Midbrain (tissue), 1 donor: ENCODE data around the gene PSMA3.
"Not testable (repeated sequence)": the region's sequence is repeated elsewhere in the genome, so short reads cannot be mapped to it uniquely, and the experiment has no call there.

Experiments used
- DNase-seq: peaks from one replicate; lab custom pipeline; 2025; lab: John Stamatoyannopoulos, UW

Gene PSMA3

DNA sequence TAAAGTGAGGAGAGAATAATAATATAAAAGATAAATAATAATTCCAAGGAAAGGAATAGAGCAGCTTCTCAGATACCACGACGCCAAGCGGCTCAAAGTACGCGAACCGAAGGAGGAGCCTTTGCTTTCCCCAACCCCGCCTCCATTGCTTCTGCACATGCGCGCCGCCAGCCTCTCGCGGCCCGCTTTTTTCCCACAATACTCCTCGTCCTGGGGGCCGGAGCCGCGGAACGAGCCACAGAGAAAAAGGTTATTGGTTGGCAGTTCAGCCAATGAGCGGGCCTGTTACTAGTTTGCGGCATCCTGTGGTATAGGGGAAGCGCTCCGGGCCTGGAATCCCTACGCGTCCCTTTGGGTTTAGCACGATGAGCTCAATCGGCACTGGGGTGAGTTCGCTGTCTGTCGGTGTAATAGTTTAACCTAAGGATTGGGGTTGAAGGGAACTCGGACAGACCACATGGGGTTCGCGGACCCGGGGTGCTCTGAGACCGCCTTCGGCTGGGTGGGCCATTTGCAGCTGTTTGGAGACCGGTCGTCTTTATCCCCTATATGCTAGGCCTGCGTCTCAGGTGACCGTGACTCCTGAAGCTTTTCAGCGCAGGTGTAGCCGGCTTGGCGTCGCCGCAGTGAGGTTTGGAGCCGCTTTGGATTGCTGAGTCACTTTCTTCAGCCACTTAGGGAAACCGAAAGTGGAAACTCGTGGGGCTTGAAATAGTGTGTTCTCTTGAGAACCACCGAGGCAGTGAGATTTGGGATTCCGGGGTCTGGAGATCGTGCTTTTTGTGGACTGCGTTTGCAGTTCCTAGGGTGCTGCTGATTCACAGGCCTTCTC lies at the start of gene PSMA3:
Gene PSMA3 (plus strand): TSS at position 288 of the 832 bp plus-strand sequence. CDS start 78 bp downstream, at position 366.
- DNase-seq: peak; percentile 99

DNA sequence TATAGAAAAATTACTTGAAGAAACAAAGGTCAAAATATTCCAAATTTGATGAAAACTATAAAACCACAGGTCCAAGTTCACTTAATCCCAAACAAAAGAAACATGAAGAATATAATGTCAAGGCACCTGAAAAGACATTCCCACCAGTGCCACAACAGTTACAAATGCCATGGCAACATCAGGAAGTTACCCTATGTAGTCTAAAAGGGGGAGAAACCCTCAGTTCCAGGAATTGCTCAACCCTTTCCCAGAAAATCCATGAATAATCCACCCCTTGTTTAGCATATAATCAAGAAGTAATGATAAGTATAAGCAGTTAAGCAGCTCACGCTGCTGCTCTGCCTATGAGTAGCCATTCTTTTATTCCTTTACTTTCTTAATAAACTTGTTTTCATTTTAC lies 48.4 kb upstream of the PSMA3 start:
- DNase-seq: no peak

DNA sequence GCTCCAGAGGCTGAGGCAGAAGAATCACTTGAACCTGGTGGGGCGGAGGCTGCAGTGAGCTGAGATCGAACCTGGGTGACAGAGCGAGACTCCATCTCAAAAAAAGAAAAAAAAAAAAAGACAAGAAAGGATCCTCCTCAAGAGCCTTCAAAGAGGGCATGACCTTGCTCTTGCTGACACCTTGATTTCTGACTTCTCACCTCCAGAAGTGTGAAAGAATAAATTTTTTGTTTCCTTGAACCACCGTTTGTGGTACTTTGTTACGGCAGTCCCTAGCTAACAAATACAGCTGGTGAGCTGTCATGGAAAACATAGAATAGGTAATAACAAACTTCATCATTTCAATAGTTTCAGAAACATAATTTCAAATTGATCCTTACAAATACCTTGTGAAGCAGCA lies 46.6 kb upstream of the PSMA3 start:
- no peak for DNase-seq

DNA sequence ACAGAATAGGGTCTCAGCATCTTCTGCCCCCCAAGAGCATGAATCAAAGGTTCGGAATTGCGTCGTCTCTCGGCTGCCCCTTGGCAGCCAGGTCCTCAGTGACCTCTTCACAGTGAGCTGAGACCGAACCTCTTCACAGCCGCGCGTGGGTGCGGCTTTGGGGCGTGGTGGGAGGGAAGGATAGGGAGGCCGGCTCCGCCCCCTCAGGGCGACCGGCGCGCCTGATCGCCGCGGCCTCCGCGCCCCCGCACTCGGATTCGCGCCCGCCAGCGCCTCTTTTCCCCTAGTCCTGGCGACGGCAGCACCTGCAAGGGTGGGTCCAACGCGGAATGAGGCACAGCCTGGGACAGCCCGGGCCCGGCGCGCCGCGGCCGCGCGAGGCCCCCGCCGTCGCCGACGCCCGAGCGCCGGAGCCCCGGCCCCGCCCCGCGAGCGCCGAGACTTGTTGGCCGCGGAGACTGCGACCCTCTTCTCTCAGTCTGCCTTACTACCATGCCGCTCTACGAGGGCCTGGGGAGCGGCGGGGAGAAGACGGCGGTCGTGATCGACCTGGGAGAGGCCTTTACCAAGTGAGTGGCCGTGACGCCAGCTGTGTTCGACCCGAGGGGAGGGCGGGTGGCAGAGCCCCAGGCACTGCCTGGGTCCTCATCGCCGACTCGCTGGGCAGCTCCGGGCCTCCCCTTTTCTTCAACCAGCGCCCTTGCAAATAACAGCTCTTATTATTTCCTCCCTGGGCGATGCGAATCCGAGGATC lies 44.7 kb upstream of the PSMA3 start, which contains the start of gene ACTR10:
Gene ACTR10 (plus strand): TSS at position 424 of the 754 bp plus-strand sequence. CDS start 69 bp downstream, at position 493.
- peak; percentile 70 for DNase-seq

DNA sequence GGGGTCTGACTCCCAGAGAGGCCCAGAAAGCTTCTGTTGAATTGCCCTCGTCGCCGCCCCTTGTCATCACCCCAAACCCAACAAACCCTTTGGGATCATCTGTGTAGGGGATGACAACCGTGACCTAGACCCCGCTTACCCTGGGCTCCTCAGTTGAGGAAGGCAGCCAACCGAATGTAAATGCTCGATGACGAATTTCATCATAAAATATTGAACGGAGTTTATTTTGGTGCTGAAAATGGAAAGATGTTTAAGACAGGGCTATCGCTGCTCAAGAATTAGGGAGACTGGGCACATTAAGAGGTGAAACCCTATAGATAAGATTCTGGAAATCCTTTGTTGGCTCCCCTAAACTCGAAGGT lies 44.2 kb upstream of the PSMA3 start:
- DNase-seq: peak; percentile 41

DNA sequence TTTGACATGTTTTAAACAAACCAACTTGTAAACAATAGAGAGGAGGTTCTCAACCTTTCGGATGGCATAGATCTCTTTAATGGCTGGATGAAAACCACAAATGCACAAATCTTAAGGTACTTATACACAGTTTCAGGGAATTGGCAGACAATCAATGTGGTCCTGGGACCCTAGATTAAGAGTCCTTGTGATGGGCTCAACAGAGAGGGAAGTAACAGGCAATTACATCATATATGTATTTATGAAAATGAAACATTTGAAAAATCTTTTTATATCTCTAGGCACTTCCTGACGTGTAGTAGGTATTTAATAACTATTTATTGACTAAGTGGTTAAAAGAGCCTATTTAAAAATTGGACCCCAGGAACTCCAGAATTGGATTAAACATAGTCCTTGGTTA lies 43.8 kb upstream of the PSMA3 start:
- DNase-seq: no peak

DNA sequence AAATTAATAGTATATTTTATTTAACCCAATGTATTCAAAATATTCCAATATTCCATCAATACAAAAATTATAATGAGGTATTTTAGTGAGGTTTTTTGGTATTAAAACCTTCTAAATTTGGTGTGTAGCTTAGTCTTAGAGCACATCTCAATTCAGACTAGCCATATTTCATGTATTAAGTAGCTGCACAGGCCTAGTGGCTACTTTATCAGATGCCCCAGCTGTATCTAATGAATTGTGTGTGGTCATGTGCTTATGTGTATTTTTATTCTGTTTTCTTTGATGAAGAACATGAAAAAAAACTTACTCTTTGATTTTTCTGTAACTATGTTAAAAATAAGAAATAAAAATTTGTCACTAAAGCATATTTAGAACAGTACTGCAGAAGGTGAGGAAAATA lies 31.5 kb upstream of the PSMA3 start:
- DNase-seq: no peak

DNA sequence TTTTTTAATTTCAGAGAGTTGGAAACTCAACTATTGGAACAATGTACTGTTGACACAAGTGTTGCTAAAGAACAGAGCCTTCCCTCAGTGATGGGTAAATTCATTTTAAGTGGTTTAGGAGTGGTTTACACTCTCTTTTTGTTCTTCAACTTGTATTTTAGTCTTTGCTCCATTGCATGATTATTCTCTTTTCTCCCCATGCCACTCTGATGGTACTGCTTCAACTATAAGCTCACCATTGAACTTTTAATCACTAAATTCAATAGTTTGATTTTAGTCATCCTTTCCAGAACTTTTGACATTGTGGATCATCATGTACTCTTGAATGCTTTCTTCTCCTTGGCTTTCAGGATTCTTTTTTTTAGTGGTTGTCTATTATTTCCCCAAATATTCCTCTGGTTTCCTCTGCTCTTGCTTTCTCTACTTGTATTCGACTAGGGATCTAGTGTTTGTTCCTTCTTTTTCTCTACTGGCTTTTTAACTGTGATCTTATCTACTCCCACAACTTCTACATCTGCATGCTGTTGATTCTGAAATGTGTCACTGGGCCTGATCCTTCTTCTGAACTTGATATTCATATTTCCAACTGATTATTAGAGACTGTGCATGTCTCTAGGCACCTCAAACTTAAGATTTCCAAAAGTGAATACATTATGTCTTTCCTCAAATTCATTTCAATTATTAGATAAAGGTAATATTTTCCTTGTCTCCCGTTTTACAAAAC lies 29.3 kb upstream of the PSMA3 start:
- DNase-seq: no peak

DNA sequence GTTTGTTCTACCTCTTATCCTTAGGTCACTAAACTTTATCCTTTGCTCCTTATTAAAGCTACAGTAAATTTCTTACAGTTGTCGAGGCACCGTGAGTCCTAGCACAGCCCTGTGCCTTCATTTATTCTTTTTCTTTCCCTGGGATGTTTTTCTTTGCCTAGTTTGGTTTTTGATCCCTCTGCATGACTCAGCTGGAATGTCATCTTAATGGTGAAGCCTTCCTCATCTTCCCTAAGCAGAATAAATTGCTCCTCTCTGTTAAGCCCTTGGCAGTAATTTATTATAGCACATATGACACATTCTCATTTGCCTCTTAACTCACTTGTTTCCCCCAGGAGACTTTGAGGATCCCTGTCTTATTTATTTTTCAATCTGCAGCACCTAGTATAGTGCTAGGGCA lies 28.1 kb upstream of the PSMA3 start:
- DNase-seq: no peak

DNA sequence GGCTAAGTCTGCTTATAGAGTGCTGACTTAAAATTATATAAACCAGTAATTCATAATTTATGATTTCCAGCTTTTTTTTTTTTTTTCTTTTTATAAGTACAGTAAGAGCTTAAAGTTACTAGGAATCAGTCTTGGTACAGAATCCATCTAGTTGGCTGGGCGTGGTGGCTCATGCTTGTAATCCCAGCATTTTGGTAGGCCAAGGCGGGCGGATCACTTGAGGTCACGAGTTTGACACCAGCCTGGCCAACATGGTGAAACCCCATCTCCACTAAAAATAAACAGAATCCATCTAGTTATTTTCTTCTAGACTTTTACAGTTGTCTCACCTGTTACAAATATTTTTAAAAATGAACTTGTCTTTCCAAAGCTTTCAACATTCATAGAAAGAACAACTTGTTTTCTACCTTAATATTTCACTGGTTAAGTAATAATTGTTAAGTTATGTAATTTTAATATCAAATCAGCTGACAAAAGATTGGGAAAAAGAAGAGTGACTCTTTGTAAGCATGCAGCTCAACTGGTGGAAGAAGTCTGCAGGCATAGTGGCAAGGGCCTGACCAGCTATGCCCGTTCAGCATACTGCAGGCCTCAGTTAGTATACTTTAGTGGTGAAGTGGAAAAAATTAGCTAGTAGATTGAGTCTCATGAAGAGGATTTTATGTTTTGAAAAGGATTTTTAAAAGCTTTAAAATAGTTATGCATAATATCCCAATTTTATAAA lies 17.4 kb upstream of the PSMA3 start:
- DNase-seq: no peak

DNA sequence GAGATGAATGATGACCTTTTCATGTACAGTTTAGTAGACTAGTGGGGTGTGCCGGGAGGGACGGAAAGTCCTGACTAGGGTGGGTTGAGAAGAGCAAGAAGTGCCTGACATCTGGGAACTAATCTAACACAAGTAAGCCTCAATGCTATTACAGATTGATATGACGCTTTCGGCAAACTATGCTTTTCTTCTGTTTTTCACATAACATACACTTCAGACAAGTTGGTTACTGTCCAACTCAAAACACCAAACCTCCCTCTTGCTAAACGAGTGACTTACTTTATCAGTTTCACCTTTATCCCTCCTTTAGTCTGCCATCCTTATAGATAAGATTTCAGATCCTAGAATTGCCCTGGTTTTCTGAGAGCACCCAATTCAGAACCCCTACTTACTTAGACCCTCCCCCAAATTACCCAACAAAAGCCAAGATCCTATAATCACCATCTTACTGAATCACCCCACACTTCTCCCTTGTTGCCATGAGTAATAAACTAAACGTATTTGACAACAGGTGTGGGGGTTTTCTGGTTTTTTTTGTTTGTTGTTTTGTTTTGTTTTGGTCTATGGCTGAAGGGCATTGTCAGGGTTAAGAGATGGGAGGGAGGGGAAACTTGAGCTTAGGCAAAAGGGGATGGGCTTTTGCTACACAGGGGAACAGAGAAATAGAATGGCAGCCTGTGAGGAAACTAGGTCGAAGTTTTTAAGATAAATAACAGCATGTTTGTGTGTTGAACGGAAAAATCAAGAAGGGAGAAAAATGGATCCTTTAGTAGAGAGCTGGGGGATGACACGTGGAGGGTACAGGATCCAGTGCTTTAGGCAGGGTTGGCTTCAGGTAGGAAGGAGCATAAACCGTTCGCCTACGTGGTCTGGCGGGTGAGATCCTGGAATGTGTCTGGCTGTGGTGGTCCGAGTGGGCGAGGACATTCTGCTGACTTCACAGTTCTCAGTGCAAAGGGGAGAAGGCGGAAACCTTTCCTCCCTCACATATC lies 6.1 kb upstream of the PSMA3 start:
- peak; percentile 30 for DNase-seq

DNA sequence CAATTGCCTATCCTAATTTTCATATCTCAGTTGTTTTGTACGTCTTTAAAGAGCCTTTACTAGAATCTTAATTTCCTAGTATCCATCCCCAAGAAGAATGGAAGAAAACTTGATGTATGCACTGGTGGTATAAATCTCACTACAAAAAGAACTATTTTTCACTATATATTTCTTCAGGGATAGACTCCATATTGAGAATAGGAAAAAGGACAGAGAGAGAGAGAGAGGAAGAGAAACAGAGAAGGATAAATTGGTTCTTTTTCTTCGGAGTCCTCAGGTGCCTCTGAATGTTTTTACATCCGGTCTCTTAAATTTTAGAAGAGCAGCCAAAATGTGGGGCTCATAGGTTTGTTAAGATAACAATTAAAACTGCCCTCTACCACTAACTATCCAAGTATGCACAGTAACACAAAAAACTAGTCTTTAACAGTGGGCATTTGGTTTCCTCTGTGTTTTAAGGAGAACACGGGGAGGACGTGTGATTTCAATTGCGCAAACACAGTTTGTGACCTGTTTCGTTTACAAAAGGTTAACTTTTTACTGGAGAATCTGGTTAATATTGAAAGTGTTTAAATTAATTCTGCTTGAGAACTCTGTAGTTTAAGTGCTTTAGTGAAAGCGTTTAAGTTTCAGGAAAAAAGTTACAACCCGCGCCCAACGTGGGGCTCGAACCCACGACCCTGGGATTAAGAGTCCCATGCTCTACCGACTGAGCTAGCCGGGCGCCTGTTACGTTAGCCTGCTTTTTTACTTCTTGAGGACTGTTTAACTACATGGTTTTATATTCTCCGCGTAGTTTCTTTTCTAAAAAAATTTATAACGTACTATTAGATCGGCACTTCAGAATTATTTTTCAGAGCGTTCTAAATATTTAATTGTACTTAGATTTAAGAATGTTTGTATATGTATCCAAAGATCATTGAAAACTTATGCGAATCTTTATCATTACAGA lies 5.1 kb upstream of the PSMA3 start:
- peak; percentile 88 for DNase-seq

DNA sequence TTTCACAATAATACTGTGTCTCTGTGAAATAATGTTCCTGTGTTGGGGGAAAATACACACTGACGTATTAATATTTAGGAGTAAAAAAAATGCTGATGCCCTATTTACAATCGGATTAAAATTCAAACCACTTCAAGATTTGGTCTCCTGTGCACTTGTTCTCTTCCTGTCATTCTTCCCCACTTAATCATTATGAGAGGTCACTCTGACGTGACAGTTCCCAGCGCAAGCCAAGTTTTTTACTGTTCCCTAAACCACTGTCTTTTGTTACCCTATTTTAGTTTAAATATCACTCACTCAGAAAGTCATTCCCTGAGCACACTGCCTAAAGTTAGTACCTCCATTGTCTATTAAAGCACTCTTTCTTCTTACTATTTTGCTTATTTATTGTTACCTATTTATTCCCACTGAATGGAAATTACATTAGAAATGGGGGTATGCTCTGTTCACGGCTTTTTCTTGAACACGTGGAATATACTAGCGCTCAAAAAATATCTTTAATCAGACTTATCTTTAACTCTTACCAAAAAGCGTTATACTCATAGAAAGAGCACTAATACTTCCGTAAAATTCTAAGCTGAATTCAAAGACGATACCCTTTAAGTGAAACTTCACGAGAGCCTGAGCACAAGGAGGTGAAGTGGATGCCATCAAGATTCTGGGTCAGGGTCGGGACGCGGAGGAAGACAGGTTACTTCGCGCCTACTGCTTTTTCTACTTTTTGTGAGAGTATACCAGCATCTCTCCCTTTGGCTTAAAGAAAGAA lies 670 bp upstream of the PSMA3 start:
- DNase-seq: peak; percentile 41

DNA sequence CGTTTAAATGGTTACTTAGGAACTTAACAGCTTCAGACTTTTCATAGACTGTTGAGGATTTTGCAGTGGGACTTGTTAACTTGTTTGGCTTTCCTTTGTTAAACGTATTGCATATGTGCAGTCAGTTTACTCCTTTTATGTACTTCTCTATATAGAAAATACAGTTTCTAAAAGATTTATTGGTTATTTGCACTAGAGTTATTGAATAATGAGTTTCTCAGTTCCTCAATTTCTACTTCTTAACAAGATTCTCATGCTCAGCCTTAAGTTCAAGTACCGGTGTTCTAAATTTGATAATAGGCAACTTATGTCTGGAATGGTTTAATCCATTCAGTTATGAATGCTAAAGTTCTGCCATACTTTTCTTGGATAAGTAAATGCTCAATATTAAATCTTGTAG lies 919 bp downstream of the PSMA3 start:
- no peak for DNase-seq

DNA sequence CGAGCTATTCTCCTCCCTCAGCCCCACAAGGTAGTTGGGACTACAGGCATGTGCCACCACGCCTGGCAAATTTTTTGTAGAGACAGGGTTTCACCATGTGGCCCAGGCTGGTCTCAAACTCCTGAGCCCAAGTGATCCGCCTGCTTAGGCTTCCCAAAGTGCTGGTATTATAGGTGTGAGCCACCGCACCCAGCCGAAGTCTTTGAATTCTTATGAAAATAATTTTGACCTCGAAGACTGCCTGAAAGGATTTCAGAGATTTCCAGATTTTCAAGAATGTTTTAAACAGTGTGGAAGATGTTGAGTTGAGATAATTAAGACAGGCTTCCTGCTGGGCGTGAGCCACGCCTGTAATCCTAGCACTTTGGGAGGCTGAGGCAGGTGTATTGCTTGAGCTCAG lies 5.0 kb downstream of the PSMA3 start:
- no peak for DNase-seq

DNA sequence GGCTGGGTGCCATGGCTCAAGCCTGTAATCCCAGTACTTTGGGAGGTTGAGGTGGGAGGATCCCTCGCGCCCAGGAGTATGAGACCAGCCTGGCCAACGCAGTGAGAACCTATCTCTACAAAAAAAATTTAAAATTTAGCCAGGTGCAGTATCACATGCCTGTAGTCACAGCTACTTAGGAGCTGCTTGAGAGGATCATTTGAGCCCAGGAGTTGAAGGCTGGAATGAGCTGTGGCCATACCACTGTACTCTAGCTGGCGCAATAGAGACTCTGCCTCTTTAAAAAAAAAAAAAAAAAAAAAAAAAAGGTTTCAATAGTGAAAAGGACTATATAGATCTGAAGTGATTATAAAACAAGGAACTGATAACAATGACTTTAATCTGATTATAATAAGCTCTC lies 13.5 kb downstream of the PSMA3 start:
- no peak for DNase-seq

DNA sequence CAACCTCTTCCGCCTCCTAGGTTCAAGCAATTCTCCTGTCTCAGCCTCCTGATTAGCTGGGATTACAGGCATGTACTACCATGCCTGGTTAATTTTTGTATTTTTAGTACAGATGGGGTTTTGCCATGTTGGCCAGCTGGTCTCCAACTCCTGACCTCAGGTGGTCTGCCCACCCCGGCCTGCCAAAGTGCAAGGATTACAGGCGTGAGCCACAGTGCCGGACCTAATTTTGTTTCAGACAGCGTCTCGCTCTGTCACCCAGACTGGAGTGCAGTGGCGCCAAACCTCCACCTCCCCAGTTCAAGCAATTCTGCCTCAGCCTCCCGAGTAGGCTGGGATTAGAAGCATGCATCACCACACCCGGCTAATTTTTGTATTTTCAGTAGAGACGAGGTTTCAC lies 17.4 kb downstream of the PSMA3 start:
- not testable (repeated sequence) for DNase-seq

DNA sequence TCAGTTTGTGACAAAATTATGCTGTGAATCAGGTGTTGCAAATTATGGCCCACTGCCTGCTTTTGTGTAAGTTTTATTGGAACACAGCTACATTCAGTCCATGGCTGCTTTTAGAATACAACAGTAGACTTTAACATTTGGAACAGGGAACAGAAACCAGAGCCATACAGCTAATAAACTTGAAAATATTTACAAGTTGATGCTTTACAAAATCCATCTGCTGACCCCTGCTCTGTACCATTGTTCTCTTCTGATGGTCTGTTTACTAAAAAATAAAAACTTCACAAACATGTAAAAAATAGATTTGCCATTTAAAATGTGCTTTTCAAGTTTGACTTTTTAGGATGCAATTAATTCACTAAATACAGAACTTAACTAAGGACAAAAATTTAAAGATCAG lies 20.8 kb downstream of the PSMA3 start:
- no peak for DNase-seq

DNA sequence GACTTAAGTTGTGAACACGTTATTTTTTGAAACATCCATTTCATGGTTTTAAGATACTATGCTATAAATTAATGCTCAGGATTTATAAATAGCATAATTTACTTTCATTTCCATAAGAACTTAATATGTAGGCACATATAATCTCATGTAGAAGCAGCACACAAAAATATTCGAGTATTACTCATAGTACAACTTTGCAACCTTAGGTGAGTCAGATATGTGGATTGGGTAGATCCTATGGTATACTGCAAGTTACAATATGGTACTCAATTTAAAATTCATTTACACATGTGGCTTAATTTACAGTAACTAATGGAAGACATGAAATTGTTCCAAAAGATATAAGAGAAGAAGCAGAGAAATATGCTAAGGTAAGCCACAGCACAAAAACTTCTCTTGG lies 26.0 kb downstream of the PSMA3 start:
- no peak for DNase-seq
